Measurements from ENCODE around the gene HEATR1. TPM values are rescaled to one million over a fixed set of nuclear protein-coding genes. Genes with fewer than 3 reads are reported as not detected.

HEATR1 gene
- total and polyA plus RNA-seq, 2 donors (not counting 1 experiment from before 2014, with no cell fraction given): 6.1 to 50.6 TPM

GRCh38 chr1:236532850-236533249 is 71.5 kb downstream of the HEATR1 start:
- Histone ChIP-seq H3K9ac (ENCODE audit: low read length) (no peak overlapping the region), H3K4me3 (ENCODE audit: control extremely low read depth in 1 of 5, extremely low read depth in 1 of 5, insufficient read depth in 1 of 5, low read depth in 2 of 5, low read length in 4 of 5) (no peak overlapping the region), H3K79me2 (ENCODE audit: control insufficient read depth, insufficient read depth, low read length) (peaks cover 32% of the 10 kb centered on the region), H3K36me3 (replicated peaks in 1 of 2; ENCODE audit: control extremely low read depth in 1 of 2, control insufficient read depth in 1 of 2, extremely low read depth in 1 of 2, insufficient read depth in 2 of 2, low read length in 1 of 2) (peaks cover 0 to 10% of the 10 kb centered on the region in 2 experiments), H4K20me1 (ENCODE audit: control insufficient read depth, insufficient read depth, low read length, poor library complexity, severe bottlenecking) (no peaks in the 10 kb centered on the region), H3K4me2 (replicated peaks; ENCODE audit: low read depth, low read length, poor library complexity, severe bottlenecking) (no peak overlapping the region), H3K4me1 (ENCODE audit: control insufficient read depth in 2 of 2, insufficient read depth in 2 of 2, low read length in 2 of 2) (peaks cover 10 to 13% of the 10 kb centered on the region in 2 donors), H3K27ac (ENCODE audit: low read length in 2 of 2) (no peak overlapping the region), H2AFZ (ENCODE audit: insufficient read depth, low read depth, low read length, poor library complexity, severe bottlenecking) (no peak overlapping the region), H3K27me3 (replicated peaks in 1 of 4; ENCODE audit: control extremely low read depth in 1 of 4, control insufficient read depth in 3 of 4, insufficient read depth in 4 of 4, low read length in 3 of 4) (no peaks in the 10 kb centered on the region), H3K9me3 (ENCODE audit: control extremely low read depth in 1 of 3, control insufficient read depth in 2 of 3, insufficient read depth in 1 of 3, low read length in 2 of 3) (no peaks in the 10 kb centered on the region)
- no peak for ATAC-seq (ENCODE audit: low read depth)
- no peak for DNase-seq
- Mint-ChIP-seq H3K27ac (no peak overlapping the region), H3K4me1 (peaks cover 24% of the 10 kb centered on the region), H3K4me3 (no peak overlapping the region), H3K27me3 (no peaks in the 10 kb centered on the region), H3K9me3 (ENCODE audit: insufficient read depth) (no peaks in the 10 kb centered on the region)
- TF ChIP-seq EZH2 (IDR thresholded peaks at IDR 0.05; ENCODE audit: borderline replicate concordance, insufficient read depth, low read depth, low read length, poor library complexity, severe bottlenecking): no peak
- POLR2A ChIA-PET: no interaction called here
- CTCF ChIA-PET: no interaction called here
- intact Hi-C loops (cut with micrococcal nuclease): no loop called here
- WGBS (ENCODE audit: insufficient coverage): 95% methylated on average over 4 of the region's 4 CpGs

- Histone ChIP-seq H2AFZ (ENCODE audit: insufficient read depth, low read depth, low read length, poor library complexity, severe bottlenecking) (no peak overlapping the region), H3K4me2 (replicated peaks; ENCODE audit: low read depth, low read length, poor library complexity, severe bottlenecking) (peak overlapping the region; percentile 25), H3K27ac (ENCODE audit: low read length in 2 of 2) (no peak overlapping the region), H4K20me1 (ENCODE audit: control insufficient read depth, insufficient read depth, low read length, poor library complexity, severe bottlenecking) (no peaks in the 10 kb centered on the region), H3K4me3 (ENCODE audit: control extremely low read depth in 1 of 5, extremely low read depth in 1 of 5, insufficient read depth in 1 of 5, low read depth in 2 of 5, low read length in 4 of 5) (no peak overlapping the region), H3K79me2 (ENCODE audit: control insufficient read depth, insufficient read depth, low read length) (peaks cover 37% of the 10 kb centered on the region), H3K9me3 (ENCODE audit: control extremely low read depth in 1 of 3, control insufficient read depth in 2 of 3, insufficient read depth in 1 of 3, low read length in 2 of 3) (no peaks in the 10 kb centered on the region), H3K9ac (ENCODE audit: low read length) (no peak overlapping the region), H3K27me3 (replicated peaks in 1 of 4; ENCODE audit: control extremely low read depth in 1 of 4, control insufficient read depth in 3 of 4, insufficient read depth in 4 of 4, low read length in 3 of 4) (no peaks in the 10 kb centered on the region), H3K4me1 (ENCODE audit: control insufficient read depth in 2 of 2, insufficient read depth in 2 of 2, low read length in 2 of 2) (peaks cover 10 to 13% of the 10 kb centered on the region in 2 donors), H3K36me3 (replicated peaks in 1 of 2; ENCODE audit: control extremely low read depth in 1 of 2, control insufficient read depth in 1 of 2, extremely low read depth in 1 of 2, insufficient read depth in 2 of 2, low read length in 1 of 2) (peaks cover 2 to 17% of the 10 kb centered on the region in 2 experiments)
- Mint-ChIP-seq H3K4me1 (peaks cover 24% of the 10 kb centered on the region), H3K9me3 (ENCODE audit: insufficient read depth) (no peaks in the 10 kb centered on the region), H3K27me3 (no peaks in the 10 kb centered on the region), H3K4me3 (peak overlapping the region; percentile 68), H3K27ac (peak overlapping the region; percentile 17)
- ChIA-PET CTCF (no interaction called here), POLR2A (interaction anchor here (0.6 kb wide), 1 partner anchor 437 kb away, joined by 7 read pairs; no protein-coding TSS in a partner anchor)
- peak; percentile 47 for ATAC-seq (ENCODE audit: low read depth)
- WGBS (ENCODE audit: insufficient coverage): no CpG with 5 or more reads among the region's 5 CpGs
- intact Hi-C loops (cut with micrococcal nuclease): no loop called here
- DNase-seq: no peak
- TF ChIP-seq CTCF (IDR thresholded peaks at IDR 0.05): no peak
- no peak for TF ChIP-seq EZH2 (IDR thresholded peaks at IDR 0.05; ENCODE audit: borderline replicate concordance, insufficient read depth, low read depth, low read length, poor library complexity, severe bottlenecking)
Measured at GRCh38 chr1:236530959-236531358, 73.4 kb downstream of the HEATR1 start.

Measured in B cell (primary cell).